Lower leg skin (tissue), 3 donors: ENCODE results near the gene IL23R.

Experiments used
- POLR2A ChIP-seq, 2 donors: fragments of 450-650 bp; IDR thresholded peaks; one replicate each; pipeline ENCODE4 v1.6.1; 2016 to 2017; ENCODE audit warnings: antibody characterized with exemption in 2 of 2, mild to moderate bottlenecking in 1 of 2, moderate library complexity in 1 of 2
- TF ChIP-seq, protein P1 (sequence below), 3 donors: fragments of 450-650 bp; IDR thresholded peaks; one replicate each; pipeline ENCODE4 v1.5.1; 2016; ENCODE audit warnings: antibody characterized with exemption in 3 of 3, mild to moderate bottlenecking in 3 of 3, moderate library complexity in 2 of 3

DNA sequence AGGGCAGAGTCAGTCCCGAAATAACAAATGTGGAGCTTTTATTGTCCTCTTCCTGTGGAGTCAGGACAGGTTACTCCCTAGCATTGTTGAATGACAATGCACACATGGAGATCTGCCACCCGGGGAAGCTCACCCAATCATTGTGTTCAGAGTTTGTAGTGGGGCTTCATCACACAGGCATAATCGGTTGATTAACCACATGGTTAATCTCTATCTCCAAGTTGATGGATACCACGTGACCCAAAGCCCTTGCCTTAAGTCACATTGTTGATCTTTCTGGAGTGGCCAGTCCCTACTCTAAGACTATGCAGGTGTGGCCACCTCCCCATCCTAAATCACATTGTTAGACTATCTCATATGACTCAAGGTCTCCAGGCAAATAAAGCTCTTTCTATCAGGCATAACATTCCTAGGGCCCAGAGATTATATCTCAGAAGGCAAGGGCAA is 28.9 kb upstream of the IL23R start:
- TF ChIP-seq, protein P1, sequence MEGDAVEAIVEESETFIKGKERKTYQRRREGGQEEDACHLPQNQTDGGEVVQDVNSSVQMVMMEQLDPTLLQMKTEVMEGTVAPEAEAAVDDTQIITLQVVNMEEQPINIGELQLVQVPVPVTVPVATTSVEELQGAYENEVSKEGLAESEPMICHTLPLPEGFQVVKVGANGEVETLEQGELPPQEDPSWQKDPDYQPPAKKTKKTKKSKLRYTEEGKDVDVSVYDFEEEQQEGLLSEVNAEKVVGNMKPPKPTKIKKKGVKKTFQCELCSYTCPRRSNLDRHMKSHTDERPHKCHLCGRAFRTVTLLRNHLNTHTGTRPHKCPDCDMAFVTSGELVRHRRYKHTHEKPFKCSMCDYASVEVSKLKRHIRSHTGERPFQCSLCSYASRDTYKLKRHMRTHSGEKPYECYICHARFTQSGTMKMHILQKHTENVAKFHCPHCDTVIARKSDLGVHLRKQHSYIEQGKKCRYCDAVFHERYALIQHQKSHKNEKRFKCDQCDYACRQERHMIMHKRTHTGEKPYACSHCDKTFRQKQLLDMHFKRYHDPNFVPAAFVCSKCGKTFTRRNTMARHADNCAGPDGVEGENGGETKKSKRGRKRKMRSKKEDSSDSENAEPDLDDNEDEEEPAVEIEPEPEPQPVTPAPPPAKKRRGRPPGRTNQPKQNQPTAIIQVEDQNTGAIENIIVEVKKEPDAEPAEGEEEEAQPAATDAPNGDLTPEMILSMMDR (IDR thresholded peaks at IDR 0.05): no peak
- no peak for TF ChIP-seq POLR2A (IDR thresholded peaks at IDR 0.05)
